Spleen (tissue), 7 donors: ENCODE measurements around the gene SMARCA2.

Experiments
- POLR2A ChIP-seq, 3 donors: fragments of 450-650 bp; IDR thresholded peaks; one replicate each; pipeline ENCODE4 v1.5.1; 2017; ENCODE audit warnings: antibody characterized with exemption in 3 of 3, mild to moderate bottlenecking in 1 of 3
- POLR2AphosphoS5 ChIP-seq, 3 donors: sonication (generic); formaldehyde crosslinking; IDR thresholded peaks; one replicate each; pipeline ENCODE4 v1.5.1; 2017; ENCODE audit warnings: antibody characterized with exemption in 3 of 3
- TF ChIP-seq, protein P1 (sequence below), 11 experiments: fragments of 200-600 bp in 7 of 11; fragments of 450-650 bp in 4 of 11; sonication (generic) in 4 of 11; IDR thresholded peaks in 8 of 11; conservative IDR thresholded peaks in 3 of 11; 1 replicate in 7 of 11; 2 replicates in 4 of 11; pipeline versions ENCODE4 v1.4.0 to v1.8.0; 2016 to 2021; ENCODE audit warnings: antibody characterized with exemption in 11 of 11, inconsistent platforms in 4 of 11, mild to moderate bottlenecking in 1 of 11
- donor health status: DM: no; HTN: no; CAD: no; lungs with moderate emphysema.
- donor health status: DM: no; HTN: no; CAD: no.
- donor health status: DM: no; HTN: no; CAD: no.

- no peak for TF ChIP-seq POLR2AphosphoS5 (IDR thresholded peaks at IDR 0.05)
- TF ChIP-seq, protein P1, sequence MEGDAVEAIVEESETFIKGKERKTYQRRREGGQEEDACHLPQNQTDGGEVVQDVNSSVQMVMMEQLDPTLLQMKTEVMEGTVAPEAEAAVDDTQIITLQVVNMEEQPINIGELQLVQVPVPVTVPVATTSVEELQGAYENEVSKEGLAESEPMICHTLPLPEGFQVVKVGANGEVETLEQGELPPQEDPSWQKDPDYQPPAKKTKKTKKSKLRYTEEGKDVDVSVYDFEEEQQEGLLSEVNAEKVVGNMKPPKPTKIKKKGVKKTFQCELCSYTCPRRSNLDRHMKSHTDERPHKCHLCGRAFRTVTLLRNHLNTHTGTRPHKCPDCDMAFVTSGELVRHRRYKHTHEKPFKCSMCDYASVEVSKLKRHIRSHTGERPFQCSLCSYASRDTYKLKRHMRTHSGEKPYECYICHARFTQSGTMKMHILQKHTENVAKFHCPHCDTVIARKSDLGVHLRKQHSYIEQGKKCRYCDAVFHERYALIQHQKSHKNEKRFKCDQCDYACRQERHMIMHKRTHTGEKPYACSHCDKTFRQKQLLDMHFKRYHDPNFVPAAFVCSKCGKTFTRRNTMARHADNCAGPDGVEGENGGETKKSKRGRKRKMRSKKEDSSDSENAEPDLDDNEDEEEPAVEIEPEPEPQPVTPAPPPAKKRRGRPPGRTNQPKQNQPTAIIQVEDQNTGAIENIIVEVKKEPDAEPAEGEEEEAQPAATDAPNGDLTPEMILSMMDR (IDR thresholded peaks at IDR 0.05 in 8 of 11, conservative IDR thresholded peaks at IDR 0.05 in 3 of 11) = no peak
- no peak for TF ChIP-seq POLR2A (IDR thresholded peaks at IDR 0.05)
Observed at GRCh38 chr9:2134391-2134790, 119.2 kb downstream of the SMARCA2 start.
